Inflammatory macrophage treated with lipopolysaccharide for 1 hour (primary cell): ENCODE measurements around the gene PSMB2.
A peak's percentile ranks its signal among the peaks of the same experiment; 100 is the strongest.
"Not testable (repeated sequence)": the region's sequence is repeated elsewhere in the genome, so short reads cannot be mapped to it uniquely, and the experiment has no call there.

Experiments used
- DNase-seq, 2 donors: peaks; one replicate each; pipeline ENCODE4 v3.0.0-alpha.2; 2020 to 2022

Gene PSMB2

DNA sequence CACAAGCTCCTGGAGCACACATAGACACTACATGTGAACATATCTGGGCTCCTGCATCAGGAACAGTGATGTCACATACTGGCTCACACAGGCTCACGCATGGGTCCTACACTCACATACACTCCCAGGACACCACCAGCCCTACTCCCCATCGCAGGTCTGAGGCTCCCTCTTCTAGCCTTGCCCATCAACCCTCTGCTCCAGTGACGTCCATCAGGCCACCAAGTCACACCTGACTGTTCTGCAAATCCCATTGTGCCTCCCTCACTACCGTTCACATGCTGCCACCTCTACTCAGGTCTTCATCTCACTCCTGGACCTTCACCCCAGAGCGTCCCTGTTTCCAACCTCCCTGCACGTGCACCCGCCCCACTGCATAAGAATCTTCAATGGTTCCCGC lies 50.1 kb downstream of the PSMB2 start:
- DNase-seq = no peak

DNA sequence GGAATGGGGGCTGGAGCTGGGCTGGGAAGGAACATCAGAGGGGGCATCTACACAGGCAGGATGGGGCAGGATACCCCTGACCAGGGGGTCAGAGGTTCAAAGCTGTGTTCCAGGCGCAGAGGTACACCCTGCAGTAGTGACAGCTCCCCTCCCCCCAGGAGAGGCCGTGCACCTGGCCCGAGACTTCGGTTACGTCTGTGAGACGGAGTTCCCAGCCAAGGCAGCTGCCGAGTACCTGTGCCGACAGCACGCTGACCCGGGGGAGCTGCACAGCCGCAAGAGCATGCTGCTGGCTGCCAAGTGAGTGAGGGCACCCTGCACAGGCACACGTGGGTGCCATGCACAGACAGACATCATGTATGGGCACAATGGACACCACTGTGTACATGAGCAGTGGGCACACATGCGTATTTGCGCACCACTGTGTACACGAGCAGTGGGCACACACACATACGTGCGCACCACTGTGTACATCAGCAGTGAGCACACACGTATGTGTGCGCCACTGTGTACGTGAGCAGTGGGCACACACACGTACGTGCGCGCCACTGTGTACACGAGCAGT lies 50.8 kb downstream of the PSMB2 start:
- no peak for DNase-seq

GRCh38 chr1:35589516-35590427 lies 51.6 kb downstream of the PSMB2 start:
- DNase-seq = no peak

GRCh38 chr1:35588197-35588910 lies 53.0 kb downstream of the PSMB2 start:
- no peak for DNase-seq

- DNase-seq = no peak
Measured at GRCh38 chr1:35587736-35588135, 53.6 kb downstream of the PSMB2 start.

DNA sequence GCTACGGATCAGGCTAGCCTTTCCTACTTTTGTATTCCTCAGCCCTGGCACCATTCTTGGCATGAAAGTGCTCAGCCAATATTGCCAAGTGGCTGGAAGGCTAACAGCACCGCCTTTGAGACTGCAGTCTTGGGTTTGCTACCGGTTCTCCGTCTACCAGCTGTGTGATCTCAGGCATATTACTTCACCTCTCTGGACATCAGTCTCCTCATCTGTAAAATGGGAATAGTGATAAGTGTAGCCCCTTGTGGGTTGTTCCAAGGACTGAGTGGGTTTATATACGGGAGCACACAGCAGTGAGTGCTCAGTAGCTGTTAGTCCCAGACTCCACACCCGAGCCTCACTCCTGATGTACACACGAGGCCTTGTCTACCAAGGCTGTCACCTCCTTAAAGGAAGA lies 54.5 kb downstream of the PSMB2 start:
- DNase-seq = no peak

DNA sequence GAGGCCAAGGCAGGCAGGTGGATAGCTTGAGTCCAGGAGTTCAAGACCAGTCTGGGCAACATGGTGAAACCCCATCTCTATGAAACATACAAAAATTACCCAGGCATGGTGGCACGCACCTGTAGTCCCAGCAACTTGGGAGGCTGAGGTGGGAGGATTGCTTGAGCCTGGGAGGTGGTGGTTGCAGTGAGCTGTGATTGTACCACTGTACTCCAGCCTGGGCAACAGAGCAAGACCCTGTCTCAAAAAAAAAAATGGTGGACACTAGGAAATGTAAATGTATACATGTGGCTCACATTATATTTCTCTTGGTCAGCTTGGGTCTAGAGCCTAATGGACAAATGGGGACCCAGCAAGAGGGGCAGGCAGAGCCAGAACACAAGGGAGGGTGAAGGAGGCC lies 55.5 kb downstream of the PSMB2 start:
- DNase-seq = not testable (repeated sequence)

DNA sequence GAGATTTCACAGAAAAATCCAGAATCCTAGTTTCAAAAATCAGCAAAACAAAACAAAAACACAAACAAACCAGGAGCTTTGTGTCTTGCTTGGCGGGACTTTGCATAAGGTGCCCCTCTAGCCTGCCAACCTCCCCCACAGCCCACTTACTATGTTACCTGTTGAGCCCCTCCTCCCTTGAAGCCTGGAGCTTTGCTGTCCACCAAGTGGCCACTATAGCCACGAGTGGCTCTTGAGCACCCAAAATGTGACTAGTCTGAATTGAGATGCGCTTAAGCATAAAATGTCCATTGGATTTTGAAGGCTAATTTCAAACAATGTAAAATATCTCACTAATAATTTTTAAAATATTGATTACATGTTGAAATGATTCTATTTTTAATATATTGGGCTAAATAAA lies 56.0 kb downstream of the PSMB2 start:
- DNase-seq = no peak

- DNase-seq = not testable (repeated sequence)
Measured at GRCh38 chr1:35581621-35582020, 59.7 kb downstream of the PSMB2 start.

DNA sequence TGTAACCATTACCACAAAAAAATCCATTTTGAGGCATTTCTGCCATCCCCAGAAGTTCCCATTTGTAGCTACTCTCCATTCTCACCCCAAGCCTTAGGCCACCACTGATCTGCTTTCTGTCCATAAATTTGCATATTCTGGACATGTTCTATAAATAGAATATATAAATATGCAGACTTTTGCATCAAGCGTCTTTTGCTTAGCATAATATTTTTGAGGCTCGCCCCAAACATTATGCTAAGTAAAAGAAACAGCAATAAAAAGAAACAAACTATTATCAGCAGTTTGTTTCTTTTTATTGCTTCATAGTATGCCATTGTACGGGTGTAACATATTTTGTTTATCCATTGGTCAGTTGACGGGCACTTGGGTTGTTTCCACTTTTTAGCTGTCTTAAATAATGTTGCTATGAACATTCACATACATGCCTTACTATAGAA lies 60.4 kb downstream of the PSMB2 start:
- DNase-seq = peak in 1 of 2 donors; percentile 27

- no peak for DNase-seq
Measured at GRCh38 chr1:35577071-35577998, 64.0 kb downstream of the PSMB2 start.

- DNase-seq = not testable (repeated sequence)
Measured at GRCh38 chr1:35576766-35577070, 64.6 kb downstream of the PSMB2 start.

DNA sequence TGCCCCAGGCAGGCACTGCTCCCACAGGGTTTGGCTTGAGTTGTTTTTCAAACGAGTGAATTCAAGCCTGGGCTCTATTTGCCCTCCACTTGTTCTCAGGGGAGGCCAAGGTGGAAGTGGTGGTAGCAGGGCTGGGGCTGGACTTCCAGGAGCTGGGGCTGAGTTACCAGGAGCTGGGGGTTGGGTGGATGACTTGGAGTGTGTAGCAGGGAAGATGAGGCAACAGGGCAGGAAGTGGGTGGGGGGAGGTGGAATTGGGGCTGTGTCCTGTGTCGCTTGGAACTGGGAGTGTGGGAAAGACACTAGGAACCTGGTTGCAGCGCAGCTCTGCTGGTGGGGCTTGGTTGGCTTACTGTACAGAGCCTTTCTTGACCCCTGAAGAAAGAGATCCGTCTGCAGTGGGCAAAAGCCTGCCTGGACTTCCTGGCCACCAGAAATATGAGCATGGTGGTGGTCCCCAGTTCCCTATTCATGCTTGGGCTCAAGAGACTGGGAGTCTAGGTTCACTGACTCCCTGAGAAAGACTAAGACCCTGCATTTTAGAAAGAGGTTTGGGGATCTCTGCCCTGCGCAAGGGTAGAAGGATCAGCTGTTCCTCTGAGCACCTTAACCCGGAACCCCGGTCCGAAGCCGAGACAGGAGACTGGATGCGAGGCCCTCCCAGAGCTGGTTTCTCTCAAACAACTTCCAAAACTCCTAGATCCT lies 65.1 kb downstream of the PSMB2 start:
- DNase-seq = no peak

- DNase-seq = peak in 1 of 2 donors; percentile 80
Measured at GRCh38 chr1:35575416-35575958, 65.8 kb downstream of the PSMB2 start.

DNA sequence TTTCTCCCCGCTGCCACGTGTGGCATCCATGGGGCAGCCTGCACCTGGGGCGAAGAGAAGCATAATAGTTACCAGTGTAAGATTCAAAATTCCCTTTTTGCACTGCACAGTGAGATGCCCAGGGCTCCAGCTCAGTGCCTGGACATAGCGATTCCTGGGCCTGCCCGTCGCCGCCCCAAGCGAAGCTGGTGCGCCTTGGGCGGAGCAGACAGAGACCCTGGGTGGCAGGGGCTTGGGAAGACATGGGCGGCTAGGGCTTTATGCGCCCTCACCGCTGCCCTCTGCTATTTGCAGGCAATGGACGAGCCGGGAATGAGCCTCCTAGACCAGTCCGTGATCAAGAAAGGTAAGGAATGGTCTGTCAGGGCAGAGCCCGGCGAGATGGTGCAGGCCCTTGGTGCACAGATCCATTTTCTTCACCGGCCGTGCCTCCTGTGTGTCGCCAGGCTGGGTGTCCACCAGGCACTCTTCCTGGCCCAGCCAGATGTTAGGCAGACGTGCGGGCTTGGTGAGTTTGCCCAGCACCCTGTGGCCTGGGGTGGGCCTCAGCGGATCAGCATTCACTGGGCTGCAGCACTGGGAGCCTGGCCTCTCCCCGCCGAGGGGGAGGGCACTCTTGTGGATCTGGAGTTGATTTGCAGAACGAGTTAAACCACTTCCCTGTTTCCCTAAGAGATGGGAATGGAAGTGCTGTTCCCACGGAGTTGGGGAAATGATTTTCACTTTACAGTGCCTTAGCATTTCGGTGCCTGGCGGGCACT lies 66.5 kb downstream of the PSMB2 start:
- peak in 1 of 2 donors; percentile 57 for DNase-seq

DNA sequence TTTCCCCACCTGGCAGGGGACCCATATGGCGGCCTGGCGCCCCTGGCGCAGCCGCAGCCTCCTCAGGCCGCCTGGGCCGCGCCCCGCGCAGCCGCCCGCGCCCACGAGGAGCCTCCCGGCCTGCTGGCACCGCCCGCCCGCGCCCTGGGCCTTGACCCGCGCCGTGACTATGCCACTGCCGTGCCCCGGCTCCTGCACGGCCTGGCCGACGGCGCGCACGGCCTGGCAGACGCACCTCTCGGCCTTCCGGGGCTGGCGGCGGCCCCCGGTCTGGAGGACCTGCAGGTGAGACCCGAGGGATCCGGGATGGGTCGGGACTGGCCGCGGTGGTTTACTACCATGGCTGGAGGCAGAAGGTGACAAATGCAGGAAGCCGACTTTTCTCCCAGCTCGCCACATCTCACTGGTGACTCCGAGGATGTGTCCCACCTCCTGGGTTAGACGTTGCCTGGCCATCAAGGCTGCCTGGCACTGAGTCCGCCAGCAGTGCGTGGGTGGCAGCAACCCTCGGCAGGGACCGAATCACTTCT lies 67.1 kb downstream of the PSMB2 start:
- DNase-seq = no peak

- peak in 1 of 2 donors; percentile 64 for DNase-seq
Measured at GRCh38 chr1:35573198-35574124, 67.9 kb downstream of the PSMB2 start, which contains the start of gene TFAP2E. Gene TFAP2E, plus strand, starts transcription at chr1:35573314. Its CDS starts 264 bp downstream, at chr1:35573578.

- no peak for DNase-seq
Measured at GRCh38 chr1:35572296-35572695, 69.0 kb downstream of the PSMB2 start.

DNA sequence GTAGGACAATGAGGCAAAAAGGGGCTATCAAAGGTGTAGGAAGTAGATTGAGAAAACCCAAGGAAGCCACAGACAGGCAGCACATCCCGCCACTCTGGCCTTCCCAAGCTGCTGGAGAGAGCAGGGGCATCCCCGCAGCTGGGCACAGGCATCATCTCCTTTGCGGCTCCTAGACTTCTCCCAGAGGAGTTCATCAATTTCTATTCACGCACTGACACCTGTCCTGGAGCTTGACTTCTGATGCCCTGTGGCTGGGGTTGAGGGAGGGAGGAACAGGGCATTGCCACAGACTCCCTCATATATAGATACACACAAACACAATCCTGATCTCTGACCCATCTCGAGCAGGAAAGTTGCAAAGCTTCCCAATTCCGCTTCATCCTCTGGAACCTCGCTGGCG lies 70.1 kb downstream of the PSMB2 start:
- no peak for DNase-seq
